ENCODE measurements around the gene LRRC28.

The LRRC28 gene

DNA sequence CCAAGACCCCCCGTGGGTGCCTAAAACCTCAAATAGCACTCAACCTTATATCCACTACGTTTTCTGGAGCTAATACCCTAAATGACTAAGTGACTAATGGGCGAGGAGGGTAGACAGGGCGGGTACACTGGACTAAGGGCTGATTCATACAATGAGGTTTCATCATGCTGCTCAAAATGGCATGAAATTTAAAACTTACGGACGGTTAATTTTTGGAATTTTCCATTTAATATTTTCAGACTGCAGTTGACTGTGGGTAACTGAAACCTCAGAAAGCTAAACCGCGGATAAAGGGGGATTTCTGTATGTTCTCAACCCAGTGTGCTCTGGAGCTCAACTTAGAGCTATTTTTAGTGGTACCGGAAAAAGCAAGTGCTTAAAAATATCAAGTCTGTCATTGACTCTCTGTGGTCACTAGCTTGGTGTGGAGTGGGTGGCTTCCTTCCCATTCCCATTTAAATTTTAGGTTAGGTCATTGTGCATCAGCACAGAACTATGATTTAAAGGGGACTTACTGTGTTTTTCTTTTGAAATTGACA is 72.9 kb downstream of the LRRC28 start (continued):
- TF ChIP-seq ZNF132 (tag by site-specific recombination; IDR thresholded peaks at IDR 0.05; ENCODE audit: borderline replicate concordance), result no peak
- TF ChIP-seq ZNF660 (tag by site-specific recombination; IDR thresholded peaks at IDR 0.05), result 0 out of 2 replicates have a peak, but pooled peaks have one; percentile 51
- TF ChIP-seq ZNF585B (tag by site-specific recombination; IDR thresholded peaks at IDR 0.05), result no peak
- TF ChIP-seq ZNF280C (tag by site-specific recombination; IDR thresholded peaks at IDR 0.05), result no peak
- TF ChIP-seq ZSCAN4 (tag by site-specific recombination; IDR thresholded peaks at IDR 0.05), result no peak
- no peak for TF ChIP-seq KLF7 (tag by site-specific recombination; IDR thresholded peaks at IDR 0.05; ENCODE audit: borderline replicate concordance)
- TF ChIP-seq ZNF529 (tag by site-specific recombination; IDR thresholded peaks at IDR 0.05; ENCODE audit: insufficient replicate concordance), result no peak
- TF ChIP-seq ZNF610 (tag by site-specific recombination; IDR thresholded peaks at IDR 0.05; ENCODE audit: borderline replicate concordance), result no peak
- no peak for TF ChIP-seq PRDM1 (tag by site-specific recombination; IDR thresholded peaks at IDR 0.05)
- TF ChIP-seq, protein P1, sequence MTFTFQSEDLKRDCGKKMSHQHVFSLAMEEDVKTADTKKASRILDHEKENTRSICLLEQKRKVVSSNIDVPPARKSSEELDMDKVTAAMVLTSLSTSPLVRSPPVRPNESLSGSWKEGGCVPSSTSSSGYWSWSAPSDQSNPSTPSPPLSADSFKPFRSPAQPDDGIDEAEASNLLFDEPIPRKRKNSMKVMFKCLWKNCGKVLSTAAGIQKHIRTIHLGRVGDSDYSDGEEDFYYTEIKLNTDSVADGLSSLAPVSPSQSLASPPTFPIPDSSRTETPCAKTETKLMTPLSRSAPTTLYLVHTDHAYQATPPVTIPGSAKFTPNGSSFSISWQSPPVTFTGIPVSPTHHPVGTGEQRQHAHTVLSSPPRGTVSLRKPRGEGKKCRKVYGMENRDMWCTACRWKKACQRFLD (tag by site-specific recombination; IDR thresholded peaks at IDR 0.05), result no peak
- TF ChIP-seq ZNF423 (tag by site-specific recombination; IDR thresholded peaks at IDR 0.05), result no peak
- peak; percentile 23; the same call in 1 of the 2 replicates for TF ChIP-seq ZNF629 (tag by site-specific recombination; IDR thresholded peaks at IDR 0.05)
- no peak for TF ChIP-seq ZNF157 (tag by site-specific recombination; IDR thresholded peaks at IDR 0.05)
- no peak for TF ChIP-seq AEBP2 (tag by site-specific recombination; IDR thresholded peaks at IDR 0.05; ENCODE audit: borderline replicate concordance)
- no peak for TF ChIP-seq ZNF214 (tag by site-specific recombination; IDR thresholded peaks at IDR 0.05; ENCODE audit: borderline replicate concordance)
- no peak for TF ChIP-seq KLF16 (tag by site-specific recombination; IDR thresholded peaks at IDR 0.05)
- no peak for TF ChIP-seq ZBTB8A (tag by site-specific recombination; IDR thresholded peaks at IDR 0.05)
- TF ChIP-seq ZNF664 (tag by site-specific recombination; IDR thresholded peaks at IDR 0.05), result no peak
- TF ChIP-seq ZBTB48 (tag by site-specific recombination; IDR thresholded peaks at IDR 0.05), result no peak
- TF ChIP-seq ZFHX2 (tag by site-specific recombination; conservative IDR thresholded peaks at IDR 0.05), result no peak
- TF ChIP-seq HOXD13 (CRISPR knock-in tag; IDR thresholded peaks at IDR 0.05; ENCODE audit: borderline replicate concordance), result no peak

- H3K27ac ChIP-seq (ENCODE audit: extremely low read depth, low read depth, low read length), result no peak overlapping the region
- ChIA-PET CTCF (interaction anchor here (1.1 to 1.4 kb wide), 2 partner anchors 12 to 52 kb away, joined by 3 read pairs; no protein-coding TSS in a partner anchor), POLR2A (no interaction called here)
- peaks cover 5% of the 10 kb centered on the region for H3K4me1 ChIP-seq (ENCODE audit: control insufficient read depth, insufficient read depth, low read length)
- no peak overlapping the region for H3K4me3 ChIP-seq (ENCODE audit: low read depth, low read length)
- no peaks in the 10 kb centered on the region for H3K9me3 ChIP-seq (ENCODE audit: control insufficient read depth, insufficient read depth, low read depth, low read length)
- H3K36me3 ChIP-seq (ENCODE audit: control insufficient read depth in 2 of 2, insufficient read depth in 1 of 2, low read length in 2 of 2), result no peaks in the 10 kb centered on the region
- TF ChIP-seq ZNF335 (tag by site-specific recombination; conservative IDR thresholded peaks at IDR 0.05), result no peak
- TF ChIP-seq SP3 (tag by site-specific recombination; IDR thresholded peaks at IDR 0.05), result 0 out of 2 replicates have a peak, but pooled peaks have one; percentile 3
Measured at GRCh38 chr15:99324700-99325099, 73.4 kb downstream of the LRRC28 start.
